Measurements from ENCODE around the gene ARFGEF2.

Gene ARFGEF2

GRCh38 chr20:48921168-48921882 lies at the start of gene ARFGEF2:
Gene ARFGEF2, plus strand, starts transcription at chr20:48921711. Its CDS starts 179 bp downstream, at chr20:48921890.
- peak within 1 kb of the TSS; percentile 92 for H3K4me3 ChIP-seq (replicated peaks; ENCODE audit: low read depth, low read length)
- peak; percentile 90 for DNase-seq (ENCODE audit: low read depth)
- TF ChIP-seq CTCF (IDR thresholded peaks at IDR 0.05; ENCODE audit: low read length, missing control alignments): no peak

- no peak for TF ChIP-seq CTCF (IDR thresholded peaks at IDR 0.05; ENCODE audit: low read length, missing control alignments)
- no peak for DNase-seq (ENCODE audit: low read depth)
- no peak overlapping the region for H3K4me3 ChIP-seq (replicated peaks; ENCODE audit: low read depth, low read length)
These were observed 46.1 kb upstream of the ARFGEF2 start for GRCh38 chr20:48875233-48875913.

- DNase-seq (ENCODE audit: low read depth): peak; percentile 26
- no peak overlapping the region for H3K4me3 ChIP-seq (replicated peaks; ENCODE audit: low read depth, low read length)
These were observed 45.6 kb upstream of the ARFGEF2 start for GRCh38 chr20:48875914-48876240.

GRCh38 chr20:48877304-48877703 lies 44.2 kb upstream of the ARFGEF2 start:
- DNase-seq (ENCODE audit: low read depth): no peak
- TF ChIP-seq CTCF (IDR thresholded peaks at IDR 0.05; ENCODE audit: low read length, missing control alignments): no peak

More at GRCh38 chr20:48875914-48876240, 45.6 kb upstream of the ARFGEF2 start:
- TF ChIP-seq CTCF (IDR thresholded peaks at IDR 0.05; ENCODE audit: low read length, missing control alignments): no peak

GRCh38 chr20:48878534-48879248 lies 42.8 kb upstream of the ARFGEF2 start:
- no peak overlapping the region for H3K4me3 ChIP-seq (replicated peaks; ENCODE audit: low read depth, low read length)
- TF ChIP-seq CTCF (IDR thresholded peaks at IDR 0.05; ENCODE audit: low read length, missing control alignments): no peak
- DNase-seq (ENCODE audit: low read depth): no peak

More at GRCh38 chr20:48877304-48877703, 44.2 kb upstream of the ARFGEF2 start:
- H3K4me3 ChIP-seq (replicated peaks; ENCODE audit: low read depth, low read length): no peak overlapping the region

GRCh38 chr20:48879612-48880245 lies 41.8 kb upstream of the ARFGEF2 start:
- no peak for TF ChIP-seq CTCF (IDR thresholded peaks at IDR 0.05; ENCODE audit: low read length, missing control alignments)
- peak; percentile 47 for DNase-seq (ENCODE audit: low read depth)
- no peak overlapping the region for H3K4me3 ChIP-seq (replicated peaks; ENCODE audit: low read depth, low read length)
